Heart left ventricle (tissue), 13 donors: ENCODE results near the gene UBE2Q1.

Experiments
- POLR2A ChIP-seq, 2 donors: fragments of 450-650 bp; IDR thresholded peaks; one replicate each; pipeline ENCODE4 v1.6.1; 2017; ENCODE audit warnings: antibody characterized with exemption in 2 of 2, mild to moderate bottlenecking in 2 of 2, moderate library complexity in 2 of 2
- TF ChIP-seq, protein P1 (sequence below), 12 donors: fragments of 200-600 bp; sonication (generic) in 4 of 12; IDR thresholded peaks; one replicate each; pipeline versions ENCODE4 v1.5.0 to v1.8.0; 2018 to 2022; ENCODE audit warnings: antibody characterized with exemption in 12 of 12, mild to moderate bottlenecking in 5 of 12
- donor health status: ischemic (EF 13 %, LVEDD 7.1; RV severe dilation, severe dysfunction).
- donor health status: DM: no; HTN: yes; CAD: no.
- donor health status: DM: no; HTN: no; CAD: no.
- donor health status: ischemic (EF 25% LVEDD 6.9; RV normal size, moderate dysfunction).
- donor health status: ischemic (EF 25% LVEDD 5.7; RV mildly dilated, moderate dysfunction).
- donor health status: ischemic (EF 35%, LVEDD 5.7; RV mildly dilated, moderate dysfunction).
- donor health status: nonischemic (EF 11% LVEDD 7.7; RV severe dilation, severe dysfunction).
- donor health status: DM: yes; HTN: yes; CAD: no.
- donor health status: PGD.
- donor health status: ischemic (EF 29% LVEDD 5.4; RV normal size, mild dysfunction).
- donor health status: nonischemic (EF 23%, LVEDD 6.1; RV moderate dilation, normal function).

DNA sequence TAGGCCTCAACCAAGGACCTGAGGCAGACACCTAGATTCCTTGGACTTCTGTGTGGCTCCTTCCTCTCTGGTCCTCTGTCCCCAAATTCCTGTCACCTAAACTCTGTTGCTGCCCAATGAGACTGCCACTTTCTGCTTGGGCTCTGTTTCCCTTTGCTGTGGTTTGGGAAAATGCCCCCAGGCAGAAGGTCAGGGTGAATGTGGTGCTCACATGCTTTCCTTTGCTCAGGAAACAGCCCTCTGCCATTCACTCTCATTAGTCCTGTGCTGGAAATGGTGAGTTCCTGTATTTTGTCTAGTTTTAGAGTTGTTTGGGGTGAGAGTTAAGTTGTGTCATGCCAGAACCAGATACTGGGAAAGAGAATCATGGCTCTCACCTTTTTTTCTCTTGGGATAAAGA lies 33.6 kb downstream of the UBE2Q1 start:
- TF ChIP-seq, protein P1, sequence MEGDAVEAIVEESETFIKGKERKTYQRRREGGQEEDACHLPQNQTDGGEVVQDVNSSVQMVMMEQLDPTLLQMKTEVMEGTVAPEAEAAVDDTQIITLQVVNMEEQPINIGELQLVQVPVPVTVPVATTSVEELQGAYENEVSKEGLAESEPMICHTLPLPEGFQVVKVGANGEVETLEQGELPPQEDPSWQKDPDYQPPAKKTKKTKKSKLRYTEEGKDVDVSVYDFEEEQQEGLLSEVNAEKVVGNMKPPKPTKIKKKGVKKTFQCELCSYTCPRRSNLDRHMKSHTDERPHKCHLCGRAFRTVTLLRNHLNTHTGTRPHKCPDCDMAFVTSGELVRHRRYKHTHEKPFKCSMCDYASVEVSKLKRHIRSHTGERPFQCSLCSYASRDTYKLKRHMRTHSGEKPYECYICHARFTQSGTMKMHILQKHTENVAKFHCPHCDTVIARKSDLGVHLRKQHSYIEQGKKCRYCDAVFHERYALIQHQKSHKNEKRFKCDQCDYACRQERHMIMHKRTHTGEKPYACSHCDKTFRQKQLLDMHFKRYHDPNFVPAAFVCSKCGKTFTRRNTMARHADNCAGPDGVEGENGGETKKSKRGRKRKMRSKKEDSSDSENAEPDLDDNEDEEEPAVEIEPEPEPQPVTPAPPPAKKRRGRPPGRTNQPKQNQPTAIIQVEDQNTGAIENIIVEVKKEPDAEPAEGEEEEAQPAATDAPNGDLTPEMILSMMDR (IDR thresholded peaks at IDR 0.05), result no peak
- no peak for TF ChIP-seq POLR2A (IDR thresholded peaks at IDR 0.05)
